Cardiac fibroblast (primary cell): ENCODE data around the gene OR52I1.

Source experiments
- DNase-seq, 2 donors: peaks; one replicate each; pipeline versions ENCODE4 v3.0.0 to v3.0.0-alpha.2; 2010; ENCODE audit warnings: low read depth in 2 of 2
- H3K4me3 ChIP-seq, 2 donors: replicated peaks in 1 of 2; 1 replicate in 1 of 2; 2 replicates in 1 of 2; pipeline ENCODE4 v1.5.1; 2011; ENCODE audit warnings: low read depth in 2 of 2, low read length in 2 of 2, mild to moderate bottlenecking in 2 of 2, moderate library complexity in 1 of 2
- TF ChIP-seq, protein P1 (sequence below): IDR thresholded peaks from one replicate; pipeline ENCODE4 v1.5.1; 2011; ENCODE audit warnings: low read depth, mild to moderate bottlenecking, low read length, inconsistent platforms

The OR52I1 gene

DNA sequence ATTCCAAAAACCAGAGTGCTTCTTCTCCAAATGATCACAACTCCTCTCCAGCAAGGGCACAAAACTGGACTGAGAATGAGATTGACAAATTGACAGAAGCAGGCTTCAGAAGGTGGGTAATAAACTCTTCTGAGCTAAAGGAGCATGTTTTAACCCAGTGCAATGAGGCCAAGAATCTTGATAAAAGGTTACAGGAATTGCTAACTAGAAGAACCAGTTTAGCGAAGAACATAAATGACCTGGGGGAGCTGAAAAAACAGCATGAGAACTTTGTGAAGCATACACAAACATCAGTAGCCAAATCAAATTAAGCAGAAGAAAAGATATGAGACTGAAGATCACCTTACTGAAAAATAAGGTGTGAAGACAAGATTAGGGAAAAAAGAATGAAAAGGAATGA lies 33.4 kb upstream of the OR52I1 start:
- TF ChIP-seq, protein P1, sequence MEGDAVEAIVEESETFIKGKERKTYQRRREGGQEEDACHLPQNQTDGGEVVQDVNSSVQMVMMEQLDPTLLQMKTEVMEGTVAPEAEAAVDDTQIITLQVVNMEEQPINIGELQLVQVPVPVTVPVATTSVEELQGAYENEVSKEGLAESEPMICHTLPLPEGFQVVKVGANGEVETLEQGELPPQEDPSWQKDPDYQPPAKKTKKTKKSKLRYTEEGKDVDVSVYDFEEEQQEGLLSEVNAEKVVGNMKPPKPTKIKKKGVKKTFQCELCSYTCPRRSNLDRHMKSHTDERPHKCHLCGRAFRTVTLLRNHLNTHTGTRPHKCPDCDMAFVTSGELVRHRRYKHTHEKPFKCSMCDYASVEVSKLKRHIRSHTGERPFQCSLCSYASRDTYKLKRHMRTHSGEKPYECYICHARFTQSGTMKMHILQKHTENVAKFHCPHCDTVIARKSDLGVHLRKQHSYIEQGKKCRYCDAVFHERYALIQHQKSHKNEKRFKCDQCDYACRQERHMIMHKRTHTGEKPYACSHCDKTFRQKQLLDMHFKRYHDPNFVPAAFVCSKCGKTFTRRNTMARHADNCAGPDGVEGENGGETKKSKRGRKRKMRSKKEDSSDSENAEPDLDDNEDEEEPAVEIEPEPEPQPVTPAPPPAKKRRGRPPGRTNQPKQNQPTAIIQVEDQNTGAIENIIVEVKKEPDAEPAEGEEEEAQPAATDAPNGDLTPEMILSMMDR, result no peak
- H3K4me3 ChIP-seq, result no peak overlapping the region
- DNase-seq, result no peak

DNA sequence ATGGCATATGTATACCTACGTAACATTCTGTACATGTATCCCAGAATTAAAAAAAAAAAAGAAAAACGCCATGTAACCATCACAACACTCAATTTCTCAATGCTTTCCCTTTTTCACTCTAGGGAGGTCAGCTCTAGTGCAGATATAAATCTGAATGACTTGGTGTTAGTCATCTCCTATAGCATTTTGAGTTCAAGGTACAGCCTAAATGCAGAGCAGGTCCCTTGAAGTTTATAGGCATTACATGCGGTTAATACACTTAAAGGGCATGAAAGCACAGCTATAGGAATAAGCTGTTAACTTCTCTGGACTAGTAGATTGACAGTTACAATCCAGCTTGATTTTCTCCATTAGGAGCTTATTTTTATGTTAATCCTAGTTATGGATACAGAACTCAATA lies 28.5 kb upstream of the OR52I1 start:
- TF ChIP-seq, protein P1, result no peak
- DNase-seq, result no peak
- no peak overlapping the region for H3K4me3 ChIP-seq

DNA sequence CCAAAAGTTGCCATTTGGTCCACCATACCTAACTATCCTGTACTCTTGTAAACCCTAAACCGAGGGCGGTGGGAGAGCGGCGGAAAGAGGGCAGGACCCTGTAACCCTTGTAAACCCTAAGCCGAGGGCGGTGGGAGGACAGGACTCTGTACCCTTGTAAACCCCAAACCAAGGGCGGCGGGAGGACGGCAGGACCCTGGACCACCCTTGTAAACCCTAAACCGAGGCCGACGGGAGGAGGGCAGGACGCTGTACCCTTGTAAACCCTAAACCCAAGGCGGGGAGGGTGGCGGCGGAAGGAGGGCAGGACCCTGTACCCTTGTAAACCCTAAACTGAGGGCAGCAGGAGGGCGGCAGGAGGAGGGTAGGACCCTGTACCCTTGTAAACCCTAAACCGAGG lies 24.8 kb upstream of the OR52I1 start:
- TF ChIP-seq, protein P1, result no peak
- H3K4me3 ChIP-seq, result no peak overlapping the region
- no peak for DNase-seq

DNA sequence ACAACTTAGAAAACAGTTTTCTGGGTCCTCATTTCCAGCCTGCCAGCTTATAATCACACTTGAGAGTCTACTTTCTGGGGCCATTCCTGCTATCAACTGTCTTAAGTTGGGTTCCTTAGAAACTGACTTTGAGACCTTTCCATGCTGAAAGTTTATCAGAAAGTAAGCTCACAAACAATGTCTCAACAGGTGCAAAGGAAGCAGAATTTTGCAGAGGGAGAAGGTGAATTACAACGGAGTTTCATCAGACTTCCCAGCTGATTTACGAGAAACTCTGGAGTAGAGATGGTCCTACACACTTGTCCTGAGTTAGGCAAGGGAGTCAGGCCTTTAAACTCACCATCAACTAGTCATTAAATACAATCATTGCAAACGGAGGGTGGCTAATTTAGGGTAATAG lies 17.0 kb upstream of the OR52I1 start:
- no peak for DNase-seq
- TF ChIP-seq, protein P1, result no peak
- no peak overlapping the region for H3K4me3 ChIP-seq

DNA sequence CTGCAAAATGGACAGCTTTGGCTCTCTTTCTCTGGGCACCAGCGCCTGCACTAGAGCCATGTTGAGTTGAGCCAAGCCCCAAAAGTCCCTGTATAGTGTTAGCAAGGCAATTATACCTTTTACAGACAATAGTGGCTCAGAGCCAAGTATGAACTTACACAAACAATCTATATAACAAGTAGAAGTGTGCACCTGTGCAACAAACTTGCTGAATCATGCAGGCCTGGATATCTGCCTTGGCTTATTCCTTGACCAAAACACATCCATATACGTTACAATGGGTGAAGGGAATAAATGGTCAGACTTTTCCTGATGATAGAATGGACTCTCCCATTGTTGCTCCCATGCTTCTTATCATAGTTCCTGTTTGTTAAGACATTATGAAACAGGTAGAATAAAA lies 16.1 kb upstream of the OR52I1 start:
- TF ChIP-seq, protein P1, result no peak
- DNase-seq, result no peak
- H3K4me3 ChIP-seq, result no peak overlapping the region

DNA sequence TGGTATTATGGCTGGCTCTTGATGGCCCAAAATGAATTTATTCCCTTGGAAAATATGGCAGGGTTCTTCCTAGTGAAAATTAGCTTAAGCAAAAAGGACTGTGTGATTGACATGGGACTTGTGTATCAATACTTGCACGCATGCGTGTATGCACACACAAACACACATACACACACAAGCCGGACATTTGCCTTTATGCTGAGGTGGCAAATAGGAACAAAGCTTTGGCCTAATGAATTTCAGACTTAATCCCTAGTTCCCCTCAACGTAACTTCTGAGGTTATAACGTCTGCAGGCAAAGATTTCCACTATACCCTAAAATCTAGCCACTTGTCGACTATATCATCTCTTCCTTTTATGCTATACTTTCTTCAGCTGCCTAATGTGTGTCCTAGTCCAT lies 15.2 kb upstream of the OR52I1 start:
- H3K4me3 ChIP-seq, result no peak overlapping the region
- TF ChIP-seq, protein P1, result no peak
- DNase-seq, result no peak

DNA sequence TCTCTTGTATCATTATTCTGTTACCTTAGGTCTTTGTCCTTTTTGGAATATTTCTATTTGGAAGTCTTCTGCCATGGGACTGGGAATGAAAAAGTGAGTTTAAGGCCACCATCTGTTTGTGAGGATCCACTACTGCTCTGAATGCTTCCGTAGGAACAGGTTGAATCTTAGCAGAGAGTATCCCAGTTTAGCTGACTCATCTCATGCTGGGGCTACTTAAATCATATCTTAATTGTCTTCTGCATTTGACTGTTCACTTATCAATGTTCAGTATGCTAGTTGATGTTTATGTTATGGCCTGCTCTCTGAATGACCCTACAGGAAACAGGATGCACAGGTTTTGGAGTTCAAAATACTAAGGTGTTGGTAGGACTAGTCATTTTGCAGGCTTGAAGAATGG lies 13.7 kb upstream of the OR52I1 start:
- no peak overlapping the region for H3K4me3 ChIP-seq
- no peak for DNase-seq
- TF ChIP-seq, protein P1, result no peak
